Peyer's patch (tissue), 4 donors: ENCODE results near the gene SYVN1. TPM values are rescaled to one million over a fixed set of nuclear protein-coding genes. Genes with fewer than 3 reads are reported as not detected.

Experiments used
- DNase-seq, 3 donors: peaks; one replicate each; pipeline ENCODE4 v3.0.0-alpha.2; 2017 to 2019
- H3K27ac ChIP-seq, 4 donors: fragments of 200-600 bp; sonication (generic); one replicate each; pipeline ENCODE4 v1.5.1; 2016 to 2019
- H3K27me3 ChIP-seq, 2 donors: fragments of 200-600 bp; sonication (generic); one replicate each; pipeline ENCODE4 v1.5.1; 2019
- H3K36me3 ChIP-seq, 3 donors: fragments of 200-600 bp; sonication (generic); one replicate each; pipeline ENCODE4 v1.5.1; 2016 to 2019
- H3K4me1 ChIP-seq, 4 donors: fragments of 200-600 bp; sonication (generic); one replicate each; pipeline ENCODE4 v1.5.1; 2016 to 2019
- H3K4me3 ChIP-seq, 4 donors: fragments of 200-600 bp; sonication (generic); 1 replicate in 3 of 4; 2 replicates in 1 of 4; pipeline ENCODE4 v1.5.1; 2016 to 2019; ENCODE audit warnings: mild to moderate bottlenecking in 1 of 4
- H3K9me3 ChIP-seq, 4 donors: fragments of 200-600 bp; sonication (generic); one replicate each; pipeline ENCODE4 v1.5.1; 2016 to 2019; ENCODE audit warnings: mild to moderate bottlenecking in 1 of 4
- CTCF ChIP-seq, 6 experiments: fragments of 450-650 bp in 4 of 6; fragments of 200-600 bp in 2 of 6; sonication (generic) in 1 of 6; IDR thresholded peaks; one replicate each; pipeline ENCODE4 v1.5.1; 2017 to 2019; ENCODE audit warnings: antibody characterized with exemption in 6 of 6, mild to moderate bottlenecking in 3 of 6, moderate library complexity in 1 of 6
- POLR2A ChIP-seq, 2 donors: fragments of 450-650 bp; IDR thresholded peaks; one replicate each; pipeline ENCODE4 v1.5.1; 2017; ENCODE audit warnings: antibody characterized with exemption in 2 of 2, mild to moderate bottlenecking in 2 of 2, moderate library complexity in 2 of 2
- total RNA-seq, 4 donors: library from RNA; depleted of rRNA; stranded (reverse); fragments of >200 nt; gene quantifications; one replicate each; pipeline ENCODE4 v1.1.0, GENCODE V29; 2016

The SYVN1 gene
- total RNA-seq, 4 donors from 2014 or later, result 37.1 to 61.9 (median 51.6) TPM

- TF ChIP-seq POLR2A (IDR thresholded peaks at IDR 0.05) (no peak), CTCF (IDR thresholded peaks at IDR 0.05) (no peak)
- no peak for DNase-seq
- H3K27ac ChIP-seq, result no peak overlapping the region
- peaks cover 0 to 11% (median 0%) of the 10 kb centered on the region in 3 donors for H3K36me3 ChIP-seq
- H3K4me3 ChIP-seq, result no peak overlapping the region
- H3K9me3 ChIP-seq, result no peaks in the 10 kb centered on the region
- peaks cover 11 to 48% (median 30%) of the 10 kb centered on the region in 4 donors for H3K4me1 ChIP-seq
- H3K27me3 ChIP-seq, result no peaks in the 10 kb centered on the region
Measured at GRCh38 chr11:65114538-65115171, 19.7 kb downstream of the SYVN1 start.

- Histone ChIP-seq H3K27me3 (no peaks in the 10 kb centered on the region), H3K36me3 (peaks cover 0 to 11% (median 0%) of the 10 kb centered on the region in 3 donors), H3K27ac (no peak overlapping the region), H3K4me1 (peaks cover 11 to 48% (median 30%) of the 10 kb centered on the region in 4 donors), H3K9me3 (no peaks in the 10 kb centered on the region), H3K4me3 (no peak overlapping the region)
- TF ChIP-seq POLR2A (IDR thresholded peaks at IDR 0.05) (no peak), CTCF (IDR thresholded peaks at IDR 0.05) (no peak)
- DNase-seq, result no peak
Measured at GRCh38 chr11:65113839-65114238, 20.5 kb downstream of the SYVN1 start.

- Histone ChIP-seq H3K4me1 (peaks cover 11 to 48% (median 30%) of the 10 kb centered on the region in 4 donors), H3K27ac (peak overlapping the region in 2 of 4 donors; percentile 77 to 82), H3K4me3 (peak overlapping the region; percentile 37 to 68 (median 58)), H3K36me3 (peaks cover 0 to 14% (median 0%) of the 10 kb centered on the region in 3 donors), H3K9me3 (no peaks in the 10 kb centered on the region), H3K27me3 (no peaks in the 10 kb centered on the region)
- TF ChIP-seq POLR2A (IDR thresholded peaks at IDR 0.05) (no peak), CTCF (IDR thresholded peaks at IDR 0.05) (no peak)
- no peak for DNase-seq
Measured at GRCh38 chr11:65113361-65113756, 21.0 kb downstream of the SYVN1 start.

GRCh38 chr11:65112546-65113360, 21.6 kb downstream of the SYVN1 start:
- H3K4me1 ChIP-seq, result peaks cover 11 to 48% (median 30%) of the 10 kb centered on the region in 4 donors
- H3K9me3 ChIP-seq, result no peaks in the 10 kb centered on the region
- H3K27me3 ChIP-seq, result no peaks in the 10 kb centered on the region
- peak overlapping the region; percentile 67 to 82 (median 73) for H3K27ac ChIP-seq
- peak; percentile 75 to 87 (median 85) for DNase-seq
- TF ChIP-seq POLR2A (IDR thresholded peaks at IDR 0.05), result no peak
- peak; percentile 91 to 95 (median 93) for TF ChIP-seq CTCF (IDR thresholded peaks at IDR 0.05)
- H3K4me3 ChIP-seq, result peak overlapping the region; percentile 37 to 68 (median 58)
- H3K36me3 ChIP-seq, result peaks cover 0 to 20% (median 0%) of the 10 kb centered on the region in 3 donors

- Histone ChIP-seq H3K4me3 (peak within 1 kb of the TSS; percentile 37 to 68 (median 58)), H3K27ac (peak within 1 kb of the TSS; percentile 67 to 82 (median 73)), H3K9me3 (no peaks in the 10 kb centered on the region), H3K36me3 (peaks cover 0 to 23% (median 0%) of the 10 kb centered on the region in 3 donors), H3K4me1 (peaks cover 11 to 47% (median 29%) of the 10 kb centered on the region in 4 donors), H3K27me3 (no peaks in the 10 kb centered on the region)
- TF ChIP-seq POLR2A (IDR thresholded peaks at IDR 0.05) (peak; percentile 92 to 96), CTCF (IDR thresholded peaks at IDR 0.05) (peak in 1 of 6 experiments; percentile 1)
- DNase-seq, result peak; percentile 98 to 99 (median 99)
Measured at GRCh38 chr11:65111744-65112545, 22.4 kb downstream of the SYVN1 start, which contains the start of gene TM7SF2. TM7SF2 (plus strand) TSS chr11:65111872; CDS start chr11:65112016, 144 bp downstream.
